IMR-90 (cell line): Measurements from ENCODE around the gene PDIA2. TPM values are rescaled to one million over a fixed set of nuclear protein-coding genes. Genes with fewer than 3 reads are reported as not detected.

Source experiments
- ATAC-seq: fragments of 200-7000 bp; cut with Tn5 transposase; 2 replicates; pipeline ENCODE4 v1.9.1; 2020; ENCODE audit warnings: low read depth, mild to moderate bottlenecking, moderate library complexity
- BruUV-seq: library from RNA; stranded (reverse); fragments of 400-500 nt; replicated peaks from 2 replicates; lab custom pipeline; 2021; lab: Mats Ljungman, UMichigan
- CTCF ChIA-PET: fragments of 300-600 bp; formaldehyde crosslinking; extraction: SDS; loops from one replicate; lab custom pipeline; 2021; ENCODE audit warnings: antibody characterized with exemption; lab: Yijun Ruan, JAX
- POLR2A ChIA-PET: fragments of 300-600 bp; sonication (Branson Sonifier 250); formaldehyde crosslinking; loops from one replicate; lab custom pipeline; 2022; ENCODE audit warnings: antibody characterized with exemption; ENCODE audit not compliant: unreplicated experiment; lab: Charles Lee
- DNase-seq: peaks from one replicate; pipeline ENCODE4 v3.0.0; 2013
- H2AFZ ChIP-seq: replicated peaks from 2 replicates; pipeline ENCODE3; 2013; ENCODE audit warnings: low read length, mild to moderate bottlenecking; ENCODE audit not compliant: poor library complexity
- H2AK5ac ChIP-seq: 2 replicates; pipeline ENCODE4 v1.6.1; 2013; ENCODE audit warnings: low read depth, low read length, inconsistent platforms
- H2AK9ac ChIP-seq: replicated peaks from 2 replicates; pipeline ENCODE3; 2013; ENCODE audit warnings: mild to moderate bottlenecking, low read depth, low read length, moderate library complexity; ENCODE audit not compliant: poor library complexity
- H2BK120ac ChIP-seq: 2 replicates; pipeline ENCODE4 v1.6.1; 2013; ENCODE audit warnings: low read depth, low read length, inconsistent platforms
- H2BK15ac ChIP-seq: 3 replicates; pipeline ENCODE4 v1.6.1; 2013; ENCODE audit warnings: low read depth, low read length, inconsistent platforms
- H2BK20ac ChIP-seq: 2 replicates; pipeline ENCODE4 v1.6.1; 2013; ENCODE audit warnings: low read depth, mild to moderate bottlenecking, inconsistent platforms, low read length, moderate library complexity
- H2BK5ac ChIP-seq: 2 replicates; pipeline ENCODE4 v1.6.1; 2013; ENCODE audit warnings: mild to moderate bottlenecking, low read depth, low read length, inconsistent platforms; ENCODE audit not compliant: poor library complexity, severe bottlenecking
- H3K14ac ChIP-seq: replicated peaks from 2 replicates; pipeline ENCODE4 v1.6.1; 2013; ENCODE audit warnings: low read depth, low read length, inconsistent platforms
- H3K18ac ChIP-seq: 2 replicates; pipeline ENCODE4 v1.6.1; 2013; ENCODE audit warnings: low read depth, low read length, control low read depth
- H3K23ac ChIP-seq: 2 replicates; pipeline ENCODE4 v1.6.1; 2013; ENCODE audit warnings: low read depth, low read length, inconsistent platforms
- H3K27ac ChIP-seq: 2 replicates; pipeline ENCODE4 v1.5.1; 2013; ENCODE audit warnings: mild to moderate bottlenecking, control low read depth, low read length; ENCODE audit not compliant: insufficient read depth
- H3K27me3 ChIP-seq: 2 replicates; pipeline ENCODE4 v1.6.1; 2013; ENCODE audit warnings: low read length; ENCODE audit not compliant: control insufficient read depth, insufficient read depth
- H3K36me3 ChIP-seq: 2 replicates; pipeline ENCODE4 v1.6.1; 2013; ENCODE audit warnings: low read length, mixed read lengths; ENCODE audit not compliant: control insufficient read depth, insufficient read depth
- H3K4ac ChIP-seq: 2 replicates; pipeline ENCODE4 v1.6.1; 2013; ENCODE audit warnings: low read depth, low read length, inconsistent platforms
- H3K4me1 ChIP-seq: 2 replicates; pipeline ENCODE4 v1.6.1; 2013; ENCODE audit warnings: low read length, mixed read lengths; ENCODE audit not compliant: control insufficient read depth, insufficient read depth
- H3K4me2 ChIP-seq: 2 replicates; pipeline ENCODE4 v1.6.1; 2013; ENCODE audit warnings: low read depth, mild to moderate bottlenecking, control low read depth, low read length, moderate library complexity
- H3K4me3 ChIP-seq: 2 replicates; pipeline ENCODE4 v1.5.1; 2013; ENCODE audit warnings: low read depth, mild to moderate bottlenecking, control low read depth, low read length, moderate library complexity; ENCODE audit not compliant: insufficient read depth
- H3K56ac ChIP-seq: 2 replicates; pipeline ENCODE4 v1.6.1; 2013; ENCODE audit warnings: low read length, inconsistent platforms; ENCODE audit not compliant: insufficient read depth; ENCODE audit errors: extremely low read depth
- H3K79me1 ChIP-seq, 2 experiments: 2 replicates each; pipeline ENCODE4 v1.6.1; 2013; ENCODE audit warnings: low read length in 2 of 2, inconsistent platforms in 1 of 2, low read depth in 1 of 2
- H3K9ac ChIP-seq: 2 replicates; pipeline ENCODE4 v1.6.1; 2013; ENCODE audit warnings: low read depth, low read length, control low read depth
- H3K9me1 ChIP-seq: 2 replicates; pipeline ENCODE4 v1.6.1; 2013; ENCODE audit warnings: low read length, inconsistent platforms; ENCODE audit not compliant: insufficient read depth
- H3K9me3 ChIP-seq: 2 replicates; pipeline ENCODE4 v1.6.1; 2013; ENCODE audit warnings: low read length; ENCODE audit not compliant: control insufficient read depth, insufficient read depth
- H4K20me1 ChIP-seq: 2 replicates; pipeline ENCODE4 v1.6.1; 2013; ENCODE audit warnings: low read length, inconsistent platforms; ENCODE audit not compliant: insufficient read depth
- H4K5ac ChIP-seq: 2 replicates; pipeline ENCODE4 v1.6.1; 2013; ENCODE audit warnings: mild to moderate bottlenecking, low read depth, low read length, control low read depth
- H4K8ac ChIP-seq, 2 experiments: 2 replicates each; pipeline ENCODE4 v1.6.1; 2013; ENCODE audit warnings: low read depth in 2 of 2, low read length in 2 of 2, control low read depth in 1 of 2, inconsistent platforms in 1 of 2
- H4K91ac ChIP-seq: 2 replicates; pipeline ENCODE4 v1.6.1; 2013; ENCODE audit warnings: low read depth, low read length, inconsistent platforms; ENCODE audit not compliant: insufficient read depth
- CEBPB ChIP-seq: IDR thresholded peaks from 2 replicates; pipeline ENCODE4 v1.6.1; 2012; ENCODE audit warnings: low read depth, low read length, improper control_type of control experiment
- CHD1 ChIP-seq: IDR thresholded peaks from 2 replicates; pipeline ENCODE4 v1.6.1; 2012; ENCODE audit warnings: low read depth, low read length, improper control_type of control experiment
- FOS ChIP-seq: fragments of 150-350 bp; IDR thresholded peaks from 2 replicates; pipeline ENCODE4 v1.6.1; 2016; ENCODE audit warnings: low read depth, low read length
- NFE2L2 ChIP-seq: fragments of 150-350 bp; IDR thresholded peaks from 2 replicates; pipeline ENCODE4 v1.6.1; 2016; ENCODE audit warnings: low read depth, mild to moderate bottlenecking, low read length
- POLR2A ChIP-seq: IDR thresholded peaks from 2 replicates; pipeline ENCODE4 v1.6.1; 2012; ENCODE audit warnings: mild to moderate bottlenecking, low read depth, low read length
- RCOR1 ChIP-seq: IDR thresholded peaks from 2 replicates; pipeline ENCODE4 v1.6.1; 2012; ENCODE audit warnings: mild to moderate bottlenecking, low read length, improper control_type of control experiment; ENCODE audit not compliant: insufficient replicate concordance
- WGBS, 2 experiments: methylation state at CpG; one replicate each; pipeline versions ENCODE4 v1.1.5 to v1.1.7; 2013; ENCODE audit warnings: missing lambda C conversion rate in 2 of 2; ENCODE audit not compliant: insufficient read length in 1 of 2; ENCODE audit errors: extremely low coverage in 2 of 2; 5-methylcytosine and 5-hydroxymethylcytosine counted together
- dilution Hi-C: fragments of 300-500 bp; cut with HindIII; formaldehyde crosslinking; loops from one replicate; pipeline ENCODE4 v1.14.3; 2018; ENCODE audit warnings: low sequenced_read_pairs; ENCODE audit not compliant: unreplicated experiment
- in situ Hi-C: fragments of 300-500 bp; cut with MboI; formaldehyde crosslinking; loops from 3 replicates; pipeline ENCODE4 v1.14.3; 2019; ENCODE audit warnings: low sequenced_read_pairs, inconsistent platforms, mixed read lengths
- intact Hi-C: fragments of 100-400 bp; cut with micrococcal nuclease; formaldehyde crosslinking; loops from 2 replicates; pipeline ENCODE4 v1.10.0; 2022
- polyA plus RNA-seq, 3 experiments: library from polyadenylated mRNA; depleted of rRNA; stranded (reverse); fragments of >200 nt; gene quantifications; 2 replicates each; pipeline ENCODE4 v1.2.3, GENCODE V29; 2012; ENCODE audit warnings: low replicate concordance in 1 of 3
- total RNA-seq: library from RNA; depleted of rRNA; stranded (reverse); fragments of >200 nt; gene quantifications from 2 replicates; pipeline ENCODE4 v1.2.3, GENCODE V29; 2012
- TF ChIP-seq, protein P1 (sequence below): fragments of 150-350 bp; IDR thresholded peaks from 2 replicates; pipeline ENCODE4 v1.6.1; 2017; ENCODE audit warnings: mild to moderate bottlenecking, antibody characterized with exemption, low read length, low read depth

PDIA2 gene
- total and polyA plus RNA-seq, 2 of the 4 experiments (the other 2 are of a cell fraction), result 0.17 TPM; not detected in 1

DNA sequence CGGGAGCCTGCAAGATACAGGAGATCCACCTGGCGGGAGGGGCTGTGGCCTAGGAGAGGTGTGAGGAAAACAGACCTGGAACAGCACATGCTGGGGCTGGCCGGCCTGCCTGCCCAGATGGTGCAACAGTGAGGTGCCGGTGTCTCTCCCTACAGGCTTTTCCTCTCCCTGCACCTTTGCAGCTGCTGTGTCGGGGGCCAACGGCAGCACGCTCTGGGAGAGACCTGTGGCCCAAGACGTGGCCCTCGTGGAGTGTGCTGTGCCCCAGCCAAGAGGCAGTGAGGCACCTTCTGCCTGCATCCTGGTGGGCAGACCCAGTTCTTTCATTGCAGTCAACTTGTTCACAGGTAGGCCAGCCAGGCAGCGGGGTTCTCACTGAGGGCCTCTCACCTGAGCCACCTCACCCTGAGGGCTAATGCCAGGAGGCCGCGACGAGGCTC is 23.1 kb upstream of the PDIA2 start:
- H3K27me3 ChIP-seq, result no peaks in the 10 kb centered on the region
- H2BK5ac ChIP-seq, result no peak overlapping the region
- POLR2A ChIA-PET, result no interaction called here
- H2AFZ ChIP-seq, result no peak overlapping the region
- H3K79me1 ChIP-seq, result no peaks in the 10 kb centered on the region
- H3K4me2 ChIP-seq, result no peak overlapping the region
- no peak overlapping the region for H3K18ac ChIP-seq
- H3K56ac ChIP-seq, result no peak overlapping the region
- H3K36me3 ChIP-seq, result peaks cover 46% of the 10 kb centered on the region
- H2BK120ac ChIP-seq, result no peak overlapping the region
- no peaks in the 10 kb centered on the region for H4K20me1 ChIP-seq
- DNase-seq (no peak), ATAC-seq (no peak)
- in situ Hi-C loops (no loop called here), dilution Hi-C loops (no loop called here), intact Hi-C loops (no loop called here)
- H4K5ac ChIP-seq, result no peak overlapping the region
- no peak overlapping the region for H2BK15ac ChIP-seq
- no peak overlapping the region for H4K91ac ChIP-seq
- H2AK5ac ChIP-seq, result no peak overlapping the region
- WGBS, 2 experiments, result 89% methylated on average over 12 of the region's 13 CpGs; no CpG with 5 or more reads in 1 of the 2 experiments
- no peaks in the 10 kb centered on the region for H3K9me3 ChIP-seq
- H3K9ac ChIP-seq, result no peak overlapping the region
- H2BK20ac ChIP-seq, result no peak overlapping the region
- H3K27ac ChIP-seq, result no peak overlapping the region
- H3K4me1 ChIP-seq, result no peaks in the 10 kb centered on the region
- no peak for TF ChIP-seq POLR2A
- no peak for TF ChIP-seq CHD1
- no peak for TF ChIP-seq NFE2L2
- no peak for TF ChIP-seq CEBPB
- no peak for TF ChIP-seq FOS
- no peak for TF ChIP-seq RCOR1
- TF ChIP-seq, protein P1, sequence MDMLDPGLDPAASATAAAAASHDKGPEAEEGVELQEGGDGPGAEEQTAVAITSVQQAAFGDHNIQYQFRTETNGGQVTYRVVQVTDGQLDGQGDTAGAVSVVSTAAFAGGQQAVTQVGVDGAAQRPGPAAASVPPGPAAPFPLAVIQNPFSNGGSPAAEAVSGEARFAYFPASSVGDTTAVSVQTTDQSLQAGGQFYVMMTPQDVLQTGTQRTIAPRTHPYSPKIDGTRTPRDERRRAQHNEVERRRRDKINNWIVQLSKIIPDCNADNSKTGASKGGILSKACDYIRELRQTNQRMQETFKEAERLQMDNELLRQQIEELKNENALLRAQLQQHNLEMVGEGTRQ, result no peak
- no TSS peak for BruUV-seq
- no peak overlapping the region for H3K4me3 ChIP-seq
- H2AK9ac ChIP-seq, result no peak overlapping the region
- no peak overlapping the region for H3K4ac ChIP-seq
- H3K9me1 ChIP-seq, result no peaks in the 10 kb centered on the region
- CTCF ChIA-PET, result no interaction called here
- H4K8ac ChIP-seq, result no peak overlapping the region
- H3K14ac ChIP-seq, result no peak overlapping the region
- no peak overlapping the region for H3K23ac ChIP-seq
